Stimulated activated CD8-positive, alpha-beta memory T cell treated with anti-CD3 and anti-CD28 coated beads, Interleukin-7, amount 100 ng/mL, for 24 hours (primary cell): Measurements from ENCODE around the gene SLC11A2.

Experiments used
- DNase-seq: peaks from one replicate; pipeline ENCODE4 v3.0.0-alpha.2; 2020; ENCODE audit warnings: low read depth

SLC11A2 gene

DNA sequence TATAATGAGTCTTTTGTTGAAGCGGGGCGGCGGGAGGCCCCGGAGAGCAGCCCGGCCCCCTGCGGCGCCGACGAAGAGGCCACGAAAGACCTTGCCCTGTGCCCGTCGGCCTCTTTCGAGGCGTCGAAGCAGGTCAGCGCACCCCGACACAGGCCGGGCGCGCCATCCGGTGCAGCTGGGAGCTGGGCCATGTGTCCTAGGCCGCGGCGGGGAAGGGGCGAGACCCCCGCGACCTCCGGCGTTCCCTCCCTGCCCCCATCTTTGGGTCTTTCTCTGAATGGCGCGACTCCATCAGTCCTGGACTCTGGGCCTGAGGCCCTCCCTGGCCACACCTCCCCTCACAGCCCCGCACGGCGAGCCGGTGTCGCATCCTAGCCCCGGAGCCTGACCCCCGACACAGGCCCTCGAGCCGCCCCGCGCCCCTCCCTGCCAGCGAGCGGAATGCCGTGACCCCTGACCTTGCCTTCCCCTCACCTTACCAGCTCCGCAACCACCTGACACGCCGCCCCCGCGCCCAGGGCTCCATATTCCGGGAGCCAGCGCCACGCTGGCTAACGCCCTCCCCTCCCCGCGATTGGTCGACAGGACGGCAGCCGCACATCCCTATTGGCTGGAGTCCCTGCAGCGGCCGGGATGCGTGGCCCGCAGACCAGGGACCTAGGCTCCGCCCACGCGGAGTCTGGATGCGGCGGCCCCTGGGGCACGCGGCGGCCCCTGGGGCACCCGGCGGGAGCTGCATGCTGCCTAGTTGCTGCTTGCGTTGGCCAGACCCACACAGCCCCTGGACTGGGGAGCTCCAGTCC is at the start of gene SLC11A2:
Gene SLC11A2, minus strand, starts transcription at position 549 of the 803 bp plus-strand sequence. CDS start 15,656 bp downstream, outside the sequence.
- DNase-seq: peak; percentile 84

DNA sequence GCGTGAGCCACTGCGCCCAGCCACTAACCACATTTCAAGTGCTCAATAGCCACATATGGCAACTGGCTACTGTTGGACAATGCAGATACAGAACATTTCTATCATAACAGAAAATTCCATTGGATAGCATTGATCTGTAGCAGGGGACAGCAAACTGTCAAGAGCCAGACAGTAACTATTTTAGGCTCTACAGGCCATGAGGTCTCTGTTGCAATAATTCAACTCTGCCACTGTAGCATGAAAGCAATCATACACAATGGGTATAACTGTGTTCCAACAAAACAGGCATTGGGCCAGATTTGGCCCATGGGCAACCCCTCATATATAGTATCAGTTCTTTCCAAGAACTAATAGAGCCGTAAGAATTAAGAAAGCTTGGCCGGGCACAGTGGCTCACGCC is 49.2 kb upstream of the SLC11A2 start:
- no peak for DNase-seq

DNA sequence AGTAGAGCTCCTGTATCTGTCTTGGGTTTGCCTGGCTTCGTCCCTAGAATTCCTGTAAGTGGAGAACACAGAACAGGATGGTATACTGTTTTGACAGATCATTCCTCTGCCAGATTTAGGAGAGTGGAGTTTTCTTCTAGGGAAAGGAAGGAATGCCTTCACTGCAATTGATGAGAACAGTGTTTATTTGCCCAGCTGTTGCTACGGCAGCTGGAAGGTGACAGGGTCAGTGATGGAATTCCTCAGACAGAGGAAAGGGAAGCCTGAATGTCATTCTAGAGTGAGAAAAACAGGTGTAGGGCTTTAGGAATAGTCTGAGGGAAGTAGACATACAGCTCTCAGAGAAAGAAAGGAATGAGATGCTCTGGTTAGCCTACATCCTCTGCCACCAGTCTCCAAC is 45.5 kb upstream of the SLC11A2 start:
- DNase-seq: no peak

DNA sequence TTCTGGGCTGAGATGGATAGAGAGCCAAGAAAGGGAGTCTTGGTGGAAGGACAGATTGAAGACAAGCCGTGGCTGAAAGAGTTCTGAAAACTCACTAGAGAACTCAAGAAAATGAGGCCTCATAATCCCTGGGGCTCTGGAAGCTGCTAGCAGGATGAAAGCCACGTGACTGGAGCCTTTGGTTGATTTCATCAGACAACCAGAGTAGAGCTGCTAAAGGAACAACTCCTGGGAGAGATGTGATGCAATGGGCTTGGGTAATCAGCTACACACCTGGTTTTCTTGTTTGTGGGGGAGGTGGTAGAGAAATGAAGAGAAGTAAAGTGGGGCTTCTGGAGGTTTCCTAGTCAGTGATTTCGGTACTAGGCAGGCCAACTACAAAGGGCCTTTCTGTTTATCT is 43.8 kb upstream of the SLC11A2 start:
- no peak for DNase-seq

DNA sequence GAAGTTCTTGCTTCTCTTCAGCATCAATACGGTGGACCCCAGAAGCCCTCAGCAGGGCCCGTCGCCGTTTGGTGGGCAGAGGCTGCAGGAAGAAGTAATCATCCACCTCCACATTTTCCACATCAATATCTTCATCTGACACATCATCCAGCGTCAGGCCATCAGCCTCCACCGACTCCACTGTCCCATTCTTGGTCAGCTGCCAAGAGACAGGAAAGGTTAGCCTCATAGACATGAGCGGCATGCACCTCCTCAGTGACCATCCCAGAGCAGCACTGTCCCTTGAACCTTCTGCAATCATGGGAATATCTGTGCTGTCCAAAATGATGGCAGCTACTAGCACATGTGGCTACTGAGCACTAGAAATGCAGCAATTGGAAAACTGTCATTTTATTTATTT is 41.6 kb upstream of the SLC11A2 start:
- DNase-seq: no peak

DNA sequence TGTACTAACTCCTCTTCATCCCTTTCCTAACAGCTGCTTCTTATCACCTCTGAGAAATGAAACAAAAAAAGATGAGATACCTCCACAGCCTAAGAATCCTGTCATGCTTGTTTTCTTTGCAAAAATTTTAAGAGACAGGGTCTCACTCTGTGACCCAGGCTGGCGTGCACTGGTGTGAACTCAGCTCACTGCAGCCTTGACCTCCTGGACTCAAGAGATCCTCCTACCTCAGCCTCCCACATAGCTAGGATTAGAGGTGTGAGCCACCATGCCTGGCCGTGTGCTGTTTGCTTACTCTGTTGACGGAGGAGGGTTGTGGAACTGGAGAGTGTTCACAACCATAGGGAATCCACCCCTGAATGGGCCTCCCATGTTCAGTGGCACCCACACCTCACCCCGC is 41.0 kb upstream of the SLC11A2 start:
- no peak for DNase-seq

DNA sequence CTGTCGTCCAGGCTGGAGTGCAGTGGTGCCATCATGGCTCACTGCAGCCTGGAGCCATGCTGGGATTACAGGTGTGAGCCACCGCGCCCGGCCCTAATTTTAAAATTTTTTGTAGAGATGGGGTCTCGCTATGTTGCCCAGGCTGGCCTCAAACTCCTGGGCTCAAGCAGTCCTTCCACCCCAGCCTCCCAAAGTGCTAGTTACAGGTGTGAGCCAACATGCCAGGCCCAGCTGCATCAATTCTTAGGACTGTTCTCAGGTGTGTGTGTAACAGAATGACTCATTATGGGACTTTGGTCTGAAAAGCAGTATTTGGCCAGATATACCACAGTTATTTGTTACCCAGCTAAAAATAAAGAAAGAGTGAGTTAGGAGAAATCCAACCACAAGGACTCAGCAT is 39.3 kb upstream of the SLC11A2 start:
- DNase-seq: no peak

DNA sequence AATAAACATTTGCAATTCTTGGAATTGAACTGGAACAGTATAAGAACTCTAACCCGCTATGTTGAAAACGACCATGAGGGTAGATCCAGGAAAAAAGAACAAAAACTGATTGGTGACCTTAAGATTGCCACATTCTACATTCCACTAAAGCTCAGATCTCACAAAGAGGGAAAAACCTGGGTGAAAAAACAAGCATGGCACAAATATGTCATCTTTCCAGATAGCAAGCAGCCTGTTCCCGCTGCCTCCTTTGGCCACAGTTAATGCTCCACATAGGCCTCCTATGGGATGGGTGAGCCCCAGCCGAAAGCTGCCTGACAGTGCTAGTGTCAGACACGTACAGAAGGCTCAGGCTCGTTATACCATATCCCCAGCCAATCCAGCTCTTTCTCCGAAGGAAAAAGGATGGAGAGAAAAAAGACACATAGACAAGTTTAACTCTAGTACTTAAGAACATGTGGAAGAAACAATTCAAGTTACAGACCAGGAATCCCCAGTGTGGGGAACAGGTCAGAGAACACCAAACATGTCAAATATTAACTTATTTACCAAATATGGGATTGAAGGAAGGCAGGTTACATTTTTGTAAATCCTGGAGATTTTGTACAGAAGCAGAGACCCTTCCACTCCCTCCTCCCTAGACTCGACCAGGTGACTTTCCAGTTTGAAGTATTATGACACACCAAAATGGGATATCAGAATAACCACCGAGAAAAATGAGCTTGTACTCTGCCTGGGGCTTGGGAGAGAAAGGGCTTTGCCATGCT is 36.6 kb upstream of the SLC11A2 start:
- no peak for DNase-seq

DNA sequence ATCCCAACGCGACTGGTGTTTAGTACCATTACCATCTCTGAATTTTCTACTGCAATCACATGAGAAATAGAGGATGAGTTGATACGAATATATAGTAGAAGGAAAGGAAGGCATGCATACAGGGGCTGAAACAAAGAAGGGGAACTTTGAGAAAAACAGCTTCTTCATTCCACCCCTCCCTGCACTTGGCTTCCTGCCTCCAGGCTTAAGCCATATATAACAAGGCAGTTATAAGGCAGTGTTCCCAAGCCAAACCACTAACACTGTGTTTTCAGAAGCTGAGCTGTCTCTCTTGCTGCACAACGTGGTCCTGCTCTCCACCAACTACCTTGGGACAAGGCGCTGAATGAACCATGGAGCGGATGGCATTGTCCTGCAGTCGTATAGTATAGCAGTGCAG is 32.9 kb upstream of the SLC11A2 start:
- DNase-seq: no peak

DNA sequence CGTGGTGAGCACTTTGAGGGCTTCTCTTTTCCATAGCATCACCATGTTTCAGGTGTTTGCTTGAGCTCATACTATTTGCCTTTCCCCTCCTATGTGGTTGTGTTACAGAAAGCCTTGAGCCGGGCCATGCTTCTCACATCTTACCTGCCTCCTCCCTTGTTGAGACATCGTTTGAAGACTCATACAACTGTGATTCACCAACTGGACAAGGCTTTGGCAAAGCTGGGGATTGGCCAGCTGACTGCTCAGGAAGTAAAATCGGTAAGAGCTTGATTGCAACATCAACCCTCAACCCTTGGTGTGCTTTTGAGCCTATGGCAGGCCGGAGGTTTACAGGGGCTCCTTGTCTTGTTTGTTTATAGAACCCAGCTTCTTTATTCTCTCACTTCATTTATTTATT is 30.1 kb upstream of the SLC11A2 start:
- DNase-seq: no peak

DNA sequence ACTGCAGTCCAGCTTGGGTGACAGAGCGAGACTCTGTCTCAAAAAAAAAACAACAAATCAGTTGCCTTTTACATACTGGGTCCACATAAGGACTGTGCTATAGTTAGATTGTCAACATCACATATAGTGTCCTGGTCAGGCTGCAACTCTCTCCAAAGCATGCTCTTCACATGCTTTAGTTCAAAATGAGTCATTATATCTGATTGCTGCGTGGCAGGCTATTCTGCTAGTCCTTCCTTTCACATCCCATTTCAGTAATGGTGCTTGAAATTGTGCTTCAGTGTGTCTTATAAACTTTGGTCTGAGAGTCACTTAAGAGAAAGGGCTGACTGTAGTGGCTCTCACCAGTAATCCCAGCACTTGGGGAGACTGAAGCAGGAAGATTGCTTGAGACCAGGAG is 28.9 kb upstream of the SLC11A2 start:
- no peak for DNase-seq

DNA sequence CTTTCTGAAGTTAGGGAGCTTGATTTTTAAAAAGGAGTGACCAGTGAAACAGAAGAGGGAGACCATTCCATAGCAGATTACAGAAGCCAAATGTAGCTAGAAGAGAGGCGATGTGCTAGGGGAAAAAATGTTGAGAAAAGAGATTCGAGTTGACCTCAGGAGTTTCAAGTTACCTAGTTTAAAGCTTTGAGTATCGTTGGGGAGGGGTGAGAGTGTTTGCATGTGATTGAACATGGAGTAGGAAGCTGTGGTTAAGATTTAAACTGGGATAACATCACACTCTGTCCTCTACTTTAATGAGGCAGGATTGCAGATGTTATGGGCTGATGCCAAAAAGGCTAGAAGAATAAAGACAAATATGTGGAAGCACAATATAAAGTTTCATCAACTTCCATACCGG is 25.6 kb upstream of the SLC11A2 start:
- no peak for DNase-seq

DNA sequence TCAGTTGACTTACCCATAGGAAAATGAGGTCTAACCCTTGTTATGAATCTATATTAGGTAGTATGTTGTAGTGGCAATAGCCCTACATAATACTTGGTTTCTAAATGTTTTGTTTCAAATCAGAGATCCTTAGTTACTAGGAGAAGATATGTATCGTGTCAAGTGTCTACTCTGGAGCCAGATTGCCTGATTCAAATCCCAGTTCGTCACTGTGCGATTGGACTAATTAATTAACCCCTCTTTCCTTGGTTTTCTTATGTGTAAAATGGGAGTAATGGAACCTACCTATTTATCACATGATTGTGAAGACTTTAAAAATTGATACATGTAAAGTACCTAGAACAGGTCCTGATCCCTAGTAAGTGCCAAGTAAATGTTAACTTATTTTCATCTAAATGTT is 23.3 kb upstream of the SLC11A2 start:
- DNase-seq: no peak

DNA sequence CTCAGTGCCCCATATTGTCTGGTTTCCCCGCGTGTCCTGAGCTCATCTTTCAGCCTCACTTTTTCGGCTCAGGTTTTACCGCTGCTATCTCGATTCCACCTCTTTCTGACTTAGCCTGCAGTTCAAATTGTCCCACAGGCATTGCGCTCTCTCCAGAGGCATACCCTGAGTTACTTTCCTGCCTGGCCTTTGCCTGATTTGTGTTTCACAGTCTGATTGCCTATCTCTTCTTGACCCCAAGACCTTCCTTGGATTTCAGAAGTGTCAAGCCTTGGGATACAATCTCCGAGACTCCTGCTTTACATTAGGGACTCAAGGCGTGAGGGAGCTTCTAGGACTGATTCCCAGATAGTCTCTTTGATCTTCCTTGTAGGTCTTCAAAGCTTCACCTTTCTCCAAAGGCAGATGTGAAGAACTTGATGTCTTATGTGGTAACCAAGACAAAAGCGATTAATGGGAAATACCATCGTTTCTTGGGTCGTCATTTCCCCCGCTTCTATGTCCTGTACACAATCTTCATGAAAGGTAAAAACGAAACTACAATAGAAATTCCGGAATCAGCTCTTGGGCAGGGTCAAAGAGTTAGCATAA is 22.6 kb upstream of the SLC11A2 start:
- no peak for DNase-seq

DNA sequence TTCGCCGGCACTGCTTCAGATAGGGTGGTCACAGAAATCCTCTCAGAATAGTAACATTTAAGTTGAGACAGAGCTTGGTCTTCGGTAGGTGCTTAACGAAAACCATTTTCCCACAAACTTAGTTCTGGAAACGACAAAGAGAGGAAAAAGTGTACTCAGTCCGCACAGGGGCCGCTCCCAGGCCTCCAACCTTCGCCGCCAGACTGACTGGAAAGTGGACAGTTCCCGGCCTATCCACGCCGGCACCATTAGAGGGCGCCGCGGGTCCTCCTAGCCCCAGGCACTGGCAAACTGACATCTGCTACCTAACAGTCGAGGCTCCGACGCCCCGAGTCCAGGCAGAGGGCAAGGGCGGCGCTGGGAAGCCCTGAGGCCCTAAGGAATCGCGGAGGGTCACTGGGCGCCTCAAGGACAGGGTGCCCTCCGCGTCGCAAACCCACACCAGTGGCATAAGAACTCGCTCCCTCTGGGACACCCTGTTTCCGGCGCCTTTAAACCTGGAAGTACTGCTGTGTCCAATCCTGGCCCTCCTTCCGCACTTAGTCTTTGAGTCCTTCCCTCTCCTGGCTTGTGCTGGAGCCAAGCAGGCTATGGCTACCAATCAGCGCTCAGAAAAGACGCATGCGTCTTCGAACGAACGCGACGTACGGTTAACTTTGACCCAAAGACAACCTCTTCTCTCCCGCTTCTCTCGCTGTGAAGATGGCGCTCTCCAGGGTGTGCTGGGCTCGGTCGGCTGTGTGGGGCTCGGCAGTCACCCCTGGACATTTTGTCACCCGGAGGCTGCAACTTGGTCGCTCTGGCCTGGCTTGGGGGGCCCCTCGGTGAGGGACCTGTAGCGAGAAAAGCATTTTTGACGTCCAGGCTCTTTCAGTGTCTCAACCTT is 21.7 kb upstream of the SLC11A2 start, which contains the start of gene LETMD1:
Gene LETMD1, plus strand, starts transcription at position 673 of the 886 bp plus-strand sequence. Its CDS starts 30 bp downstream, at position 703.
- DNase-seq: peak; percentile 80

DNA sequence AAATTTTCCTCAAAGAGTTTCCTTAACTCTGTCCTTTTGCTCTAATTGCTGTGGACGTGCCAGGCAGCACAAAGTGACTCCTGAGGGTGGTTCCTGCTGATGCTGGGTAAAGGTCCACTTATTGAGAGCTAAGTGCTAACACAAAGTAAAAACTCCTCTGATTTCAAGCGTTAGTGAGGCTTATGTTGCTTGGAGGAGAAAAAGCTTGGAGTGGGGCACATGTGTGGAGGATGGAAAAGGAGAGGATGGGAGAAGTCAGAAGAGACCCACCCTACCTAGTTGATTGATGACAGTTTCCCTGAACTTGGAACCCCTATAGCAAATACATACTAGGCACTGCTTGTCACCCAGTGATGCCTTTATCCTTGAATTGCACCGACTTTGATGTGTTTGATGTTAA is 10.1 kb upstream of the SLC11A2 start:
- no peak for DNase-seq

DNA sequence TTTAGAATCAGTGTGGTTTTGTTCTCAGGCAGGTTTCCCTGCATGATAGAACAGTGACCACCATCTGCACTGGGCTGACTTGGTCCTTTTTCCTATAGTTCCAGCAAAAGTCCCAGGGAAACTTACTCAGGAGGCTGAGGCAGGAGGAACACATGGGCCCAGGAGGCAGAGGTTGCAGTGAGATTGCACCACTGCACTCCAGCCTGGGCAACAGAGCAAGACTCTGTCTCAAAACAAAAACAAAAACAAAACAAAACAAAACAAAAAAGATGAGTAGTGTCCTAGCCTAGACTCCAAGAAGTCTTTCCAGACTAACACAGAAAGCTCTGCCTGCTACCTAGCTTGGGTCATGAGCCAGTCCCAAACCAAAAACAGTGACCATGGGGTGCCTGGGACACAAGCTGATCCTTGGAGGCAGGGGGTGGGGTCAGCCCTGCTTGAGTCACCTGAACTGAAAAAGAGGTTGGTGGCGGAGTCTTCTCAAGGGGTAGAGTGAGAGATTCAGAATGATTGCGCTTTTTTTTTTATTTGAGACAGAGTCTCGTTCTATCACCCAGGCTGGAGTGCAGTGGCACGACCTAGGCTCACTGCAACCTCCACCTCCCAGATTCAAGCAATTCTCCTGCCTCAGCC is 7.4 kb upstream of the SLC11A2 start:
- no peak for DNase-seq

DNA sequence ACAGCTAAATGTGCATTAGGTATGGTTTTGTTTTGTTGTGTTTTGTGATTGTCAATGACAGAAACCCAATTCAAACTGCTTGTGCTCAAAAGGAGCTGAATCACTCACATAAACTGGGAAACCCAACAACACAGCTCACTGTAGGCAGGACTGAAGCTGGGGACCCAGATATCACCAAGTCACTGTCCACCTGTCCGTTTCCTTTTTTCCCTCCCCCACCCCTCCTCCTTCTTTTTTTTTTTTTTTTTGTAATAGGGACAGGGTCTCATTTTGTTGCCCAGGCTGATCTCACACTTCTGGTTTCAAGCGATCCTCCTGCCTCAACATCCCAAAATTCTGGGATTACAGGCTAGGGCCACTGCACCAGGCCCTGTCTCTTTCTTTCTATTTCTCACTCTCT is 6.9 kb upstream of the SLC11A2 start:
- no peak for DNase-seq

DNA sequence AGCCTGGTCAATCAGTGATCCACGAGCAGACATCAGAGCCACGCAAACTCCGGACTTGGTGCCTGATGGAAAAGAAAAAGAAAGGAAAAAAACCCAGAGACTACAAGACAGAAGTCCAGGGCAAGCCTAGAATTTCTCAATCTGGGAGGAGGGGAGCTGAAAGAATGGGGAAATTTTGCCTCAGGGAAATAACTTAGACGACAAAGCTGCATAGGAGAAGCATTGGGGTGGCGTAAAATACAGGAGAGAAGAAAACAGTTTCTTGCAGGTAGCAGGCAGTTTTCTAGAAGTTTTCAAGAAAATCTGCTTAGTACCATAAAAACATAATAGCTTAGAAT is 2.6 kb upstream of the SLC11A2 start:
- no peak for DNase-seq

DNA sequence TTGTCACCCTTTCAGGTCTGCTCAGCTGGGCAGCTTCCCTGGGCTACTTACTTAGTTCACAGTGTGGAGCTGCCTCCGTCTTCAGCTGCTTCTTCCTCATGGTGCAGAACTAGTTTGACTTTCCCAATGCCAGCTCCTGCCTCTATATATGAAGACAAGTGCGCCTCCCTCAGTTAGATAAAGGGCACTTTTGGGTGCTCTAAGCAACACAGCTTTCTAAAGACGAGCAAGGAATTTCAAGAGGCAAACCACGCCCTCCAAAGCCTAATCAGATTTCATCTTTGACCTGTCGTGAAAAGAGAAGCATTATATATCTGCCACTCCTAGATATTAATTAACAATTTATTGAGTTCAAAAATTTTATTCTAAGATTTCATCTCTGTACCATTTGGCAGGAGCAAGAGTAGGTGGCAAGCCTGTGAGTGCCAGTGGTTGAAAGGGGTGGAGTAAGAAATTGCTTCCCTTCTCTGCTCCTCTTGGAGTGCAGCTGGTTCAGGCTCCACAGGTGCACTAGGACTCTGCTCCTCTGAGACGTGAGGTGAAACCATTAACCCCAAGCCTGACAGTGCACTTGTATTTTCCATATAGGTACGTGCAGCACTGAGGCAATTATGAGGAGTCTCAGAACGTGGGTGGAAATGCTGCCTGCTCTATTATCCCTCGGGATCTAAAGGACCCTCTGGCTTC is 2.1 kb upstream of the SLC11A2 start:
- no peak for DNase-seq

DNA sequence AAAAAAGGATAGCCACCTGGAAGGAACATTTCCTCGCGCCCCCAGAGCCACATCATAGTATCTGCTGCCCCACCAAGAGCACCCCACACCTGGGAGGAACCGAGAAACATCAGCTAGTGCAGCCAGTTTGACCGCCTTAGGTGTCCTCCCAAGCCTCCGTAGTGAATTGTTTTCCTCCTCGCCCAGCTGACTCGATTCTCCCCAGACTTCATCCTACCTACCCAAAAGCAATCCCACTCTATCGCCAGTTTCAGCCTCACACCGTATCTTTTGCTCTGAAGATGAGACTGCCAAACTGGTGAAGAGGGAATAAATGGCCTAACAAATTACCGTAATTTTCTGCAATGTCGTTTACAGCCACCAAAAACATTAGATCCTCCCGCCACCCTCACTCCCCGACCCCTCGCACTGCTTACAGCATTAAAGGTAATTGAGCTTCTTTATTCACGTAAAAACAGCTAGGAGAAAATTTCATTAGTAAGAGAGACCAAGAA is 1.2 kb upstream of the SLC11A2 start:
- DNase-seq: no peak
